GM12873 (cell line): ENCODE measurements around the gene BTC.

Experiments
- CTCF ChIP-seq: IDR thresholded peaks from 2 replicates; pipeline ENCODE4 v1.5.1; 2012; ENCODE audit warnings: low read depth, mild to moderate bottlenecking, moderate library complexity, low read length, control low read depth; ENCODE audit not compliant: insufficient read depth; ENCODE audit errors: missing control alignments

BTC gene, protein sequence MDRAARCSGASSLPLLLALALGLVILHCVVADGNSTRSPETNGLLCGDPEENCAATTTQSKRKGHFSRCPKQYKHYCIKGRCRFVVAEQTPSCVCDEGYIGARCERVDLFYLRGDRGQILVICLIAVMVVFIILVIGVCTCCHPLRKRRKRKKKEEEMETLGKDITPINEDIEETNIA

DNA sequence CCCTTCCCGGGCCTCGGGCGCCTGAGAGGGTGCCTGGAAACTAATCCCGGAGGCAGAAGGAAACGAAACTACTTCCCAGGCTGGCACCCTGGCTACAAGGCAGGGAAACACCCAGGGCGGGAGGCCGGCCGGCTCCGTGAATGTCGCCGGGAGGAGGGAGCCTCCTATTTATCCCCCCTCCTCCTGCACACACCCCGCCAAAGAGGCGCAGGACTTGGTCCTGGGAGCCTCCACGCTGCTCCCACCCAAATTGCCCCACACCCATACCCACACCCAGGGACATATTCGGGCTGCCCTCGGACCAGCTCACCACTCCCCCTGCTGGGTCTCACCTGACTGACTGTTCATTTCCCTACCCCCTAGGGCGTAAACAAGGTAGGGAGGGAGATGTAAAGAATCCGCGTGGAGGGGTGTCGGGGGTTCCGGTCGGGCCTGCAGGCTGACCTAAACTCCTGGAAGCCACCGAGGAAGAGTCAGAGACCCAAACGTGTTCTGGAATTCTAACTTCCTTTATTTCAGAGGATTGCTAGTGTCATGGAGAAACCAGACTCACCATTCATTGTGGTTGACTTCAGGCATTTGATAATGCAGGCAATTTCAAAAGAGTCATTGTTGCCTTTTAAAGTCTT lies at the start of gene BTC:
Gene BTC (minus strand): TSS at position 142 of the 629 bp plus-strand sequence. CDS start 198 bp downstream, outside the sequence.
- TF ChIP-seq CTCF: peak; percentile 44

GRCh38 chr4:74840936-74841509 lies 46.7 kb upstream of the BTC start:
- TF ChIP-seq CTCF: no peak

- TF ChIP-seq CTCF: no peak
Measured at GRCh38 chr4:74838746-74839370, 44.5 kb upstream of the BTC start.

DNA sequence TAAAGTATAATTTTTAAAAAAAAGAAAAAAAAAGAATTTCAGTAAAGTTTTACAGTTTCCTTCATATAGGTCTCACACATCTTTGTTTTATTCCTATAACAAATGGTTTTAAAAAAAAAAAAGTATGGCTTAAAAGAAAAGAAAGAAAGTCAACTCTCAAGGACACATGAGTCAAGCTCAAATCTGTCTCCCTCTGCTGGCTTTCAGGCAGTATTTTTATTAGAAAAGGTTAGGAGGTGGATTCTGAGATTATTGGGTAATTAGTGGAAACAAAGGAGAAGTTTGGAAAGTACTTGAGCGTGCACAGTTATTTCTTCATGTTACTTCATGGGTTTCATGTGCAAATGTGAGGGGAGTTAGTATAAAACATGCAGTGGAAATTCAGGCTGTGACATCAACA lies 36.6 kb upstream of the BTC start:
- peak; percentile 33 for TF ChIP-seq CTCF

- no peak for TF ChIP-seq CTCF
Measured at GRCh38 chr4:74823194-74823593, 28.9 kb upstream of the BTC start.

DNA sequence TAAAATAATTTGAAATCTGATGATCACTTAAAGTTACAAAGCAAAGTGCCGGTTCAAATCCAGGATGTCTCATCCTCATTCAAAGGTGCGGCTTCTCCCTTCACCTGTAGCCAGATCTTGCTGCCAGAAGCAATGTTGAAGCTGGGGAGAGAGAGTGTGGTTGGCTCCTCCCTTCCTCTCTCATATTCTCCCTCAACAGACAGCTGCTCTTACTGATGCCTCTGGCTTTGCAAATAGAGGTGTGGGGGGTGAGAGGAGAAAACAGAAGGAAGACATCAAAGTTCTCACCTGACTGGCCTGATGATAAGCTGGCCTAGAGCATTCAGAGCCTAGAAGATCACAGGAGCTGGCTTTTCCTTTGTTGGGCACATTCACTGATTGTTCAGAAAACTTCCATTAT lies 28.3 kb upstream of the BTC start:
- no peak for TF ChIP-seq CTCF

DNA sequence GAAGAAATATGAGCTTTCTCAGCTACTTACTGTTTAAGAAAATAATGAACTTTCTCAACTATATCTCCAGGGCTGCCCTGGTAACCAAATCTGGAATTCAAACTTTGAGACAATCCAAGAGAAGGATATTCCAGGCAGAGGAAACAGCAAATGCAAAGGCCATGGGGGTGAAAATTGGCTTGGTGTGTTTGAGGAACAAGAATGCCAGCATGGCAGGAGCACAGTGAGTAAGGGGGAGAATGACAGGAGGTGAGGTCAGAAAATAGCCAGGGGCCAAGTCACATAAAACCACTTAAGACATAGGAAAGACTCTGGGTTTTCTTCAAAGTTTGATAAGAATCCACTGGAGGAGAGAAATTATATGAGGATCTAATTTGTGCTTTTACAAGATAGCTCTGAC lies 27.2 kb upstream of the BTC start:
- TF ChIP-seq CTCF: no peak
